Measurements from ENCODE around the gene MYO1B.

Gene MYO1B

DNA sequence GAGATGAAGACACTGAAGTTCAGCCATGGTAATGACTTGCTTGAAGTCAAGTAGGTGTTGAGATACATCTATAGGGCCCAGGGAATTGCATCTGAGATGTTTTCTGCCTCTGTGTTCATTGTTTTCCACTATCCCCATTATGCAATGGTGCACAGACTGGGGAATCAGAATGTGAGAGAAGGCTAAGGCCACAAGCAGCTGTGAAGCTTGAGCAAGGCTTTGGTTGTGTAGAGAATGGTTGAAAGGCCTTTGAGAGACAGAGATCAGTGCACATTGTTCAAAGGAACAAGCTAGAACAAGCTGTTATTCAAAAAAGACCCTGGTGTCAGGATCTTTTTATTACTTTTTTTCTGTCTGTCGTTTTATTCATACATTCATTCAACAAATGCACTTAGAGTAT lies 82.3 kb downstream of the MYO1B start:
- no peak for DNase-seq

DNA sequence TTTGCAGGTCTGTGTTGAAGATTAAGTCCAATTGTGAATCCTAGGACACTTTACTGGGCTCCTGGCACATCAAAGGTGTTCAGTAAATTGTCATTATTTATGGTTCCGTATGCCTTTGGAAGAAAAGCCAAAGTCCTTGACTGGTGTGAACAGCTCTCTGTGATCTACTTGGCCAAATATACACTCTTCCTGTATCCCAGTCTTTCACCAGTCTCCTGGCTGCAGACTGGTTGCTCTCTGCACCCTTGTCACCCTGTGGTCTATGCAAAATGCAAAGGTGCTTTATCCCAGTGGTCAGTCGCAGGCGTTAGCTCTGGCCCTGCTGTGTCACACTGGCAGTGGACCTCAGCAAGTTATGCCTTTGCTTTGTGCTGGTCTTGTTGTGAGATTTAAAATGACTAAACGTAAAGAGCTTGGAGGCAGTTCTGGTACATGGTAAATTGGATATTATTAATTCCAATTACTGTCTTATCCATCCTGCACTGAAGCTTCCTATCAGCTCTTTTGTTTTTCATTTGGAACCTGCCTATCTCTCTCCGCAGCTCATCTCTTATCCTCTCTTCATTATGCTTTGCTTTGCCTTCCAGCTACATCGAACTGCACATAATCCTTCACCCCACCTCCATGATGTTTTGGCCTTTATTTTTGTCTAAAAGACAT lies 83.1 kb downstream of the MYO1B start:
- DNase-seq = no peak

DNA sequence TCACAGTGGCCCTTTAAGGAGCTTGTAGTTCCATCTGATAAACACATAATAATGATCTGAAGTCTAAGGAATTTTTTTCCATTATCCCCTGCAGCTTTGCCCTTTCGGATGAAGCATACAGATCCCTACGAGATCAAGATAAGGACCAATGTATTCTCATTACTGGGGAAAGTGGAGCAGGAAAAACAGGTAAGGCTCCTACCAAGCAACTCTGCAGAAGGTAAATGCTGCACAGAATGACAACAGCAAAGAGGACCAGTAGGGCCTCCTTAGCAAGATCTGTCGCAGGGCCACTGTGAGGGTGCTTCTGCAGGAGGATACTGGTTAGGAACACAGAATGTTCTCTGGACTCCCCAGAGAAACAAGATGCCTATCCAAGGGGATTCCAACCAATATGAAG lies 84.6 kb downstream of the MYO1B start:
- no peak for DNase-seq

DNA sequence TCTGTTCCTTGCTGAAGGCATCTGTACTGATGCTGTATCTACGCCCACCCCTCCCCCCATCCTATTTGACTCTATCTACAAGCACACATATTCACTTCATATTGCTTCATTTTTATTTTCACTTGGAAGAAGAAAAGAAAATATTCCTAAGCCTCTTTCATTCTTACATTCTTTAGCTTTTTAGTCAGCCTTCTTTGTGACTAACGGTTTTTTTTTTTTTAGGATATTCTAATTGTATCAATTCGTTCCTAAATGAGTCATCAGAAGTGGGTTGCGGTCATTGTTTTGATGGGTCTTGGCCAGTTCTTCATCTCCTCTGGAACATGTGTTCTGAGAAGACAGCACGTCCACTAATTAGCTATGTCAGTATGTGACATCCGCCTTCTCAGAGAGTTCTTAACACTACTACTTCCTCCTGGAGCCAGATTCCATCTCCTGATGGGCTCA lies 88.7 kb downstream of the MYO1B start:
- DNase-seq = no peak

DNA sequence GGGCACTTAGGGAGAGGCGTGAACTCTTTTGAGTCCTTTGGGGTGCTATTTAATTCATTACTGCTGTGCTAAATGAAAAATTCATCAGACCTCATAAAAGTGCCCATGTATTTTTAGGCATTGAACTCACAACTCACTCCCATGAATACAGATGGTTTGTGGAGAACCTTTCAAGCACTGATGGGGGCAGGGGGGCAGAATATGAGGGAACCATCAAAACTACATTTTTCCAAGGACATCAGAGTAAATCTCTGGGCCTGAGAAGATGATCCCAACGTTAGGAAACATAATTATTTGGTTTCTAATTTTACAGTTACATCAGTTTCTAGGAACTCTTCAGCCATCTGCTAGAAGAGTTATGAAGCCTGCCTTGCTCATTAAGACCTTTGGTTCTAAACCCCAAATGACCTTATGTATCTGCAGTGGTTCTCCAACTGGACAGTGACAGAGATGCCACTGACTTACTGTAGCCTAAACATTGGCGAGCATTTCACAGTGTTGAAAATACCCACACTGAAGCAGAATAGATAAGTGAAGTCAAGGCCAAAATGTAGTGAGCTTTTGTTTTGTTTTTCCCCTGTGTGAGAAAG lies 90.8 kb downstream of the MYO1B start:
- DNase-seq = no peak

DNA sequence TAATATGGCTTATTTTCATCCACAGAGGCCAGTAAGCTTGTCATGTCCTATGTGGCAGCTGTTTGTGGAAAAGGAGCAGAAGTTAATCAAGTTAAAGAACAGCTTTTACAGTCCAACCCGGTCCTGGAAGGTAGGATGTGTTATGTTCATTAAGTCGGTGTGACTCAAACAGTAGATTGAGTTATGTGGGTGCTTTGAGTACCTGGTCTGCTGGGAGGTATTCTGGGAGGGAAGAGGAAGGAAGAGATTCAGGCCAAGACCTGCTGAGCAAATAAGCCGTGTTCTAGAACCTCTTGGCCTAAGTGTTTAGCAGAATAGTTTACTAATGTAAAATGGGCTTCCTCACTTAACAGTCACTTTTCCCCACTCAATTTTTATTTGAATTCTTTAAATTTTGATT lies 96.2 kb downstream of the MYO1B start:
- no peak for DNase-seq

DNA sequence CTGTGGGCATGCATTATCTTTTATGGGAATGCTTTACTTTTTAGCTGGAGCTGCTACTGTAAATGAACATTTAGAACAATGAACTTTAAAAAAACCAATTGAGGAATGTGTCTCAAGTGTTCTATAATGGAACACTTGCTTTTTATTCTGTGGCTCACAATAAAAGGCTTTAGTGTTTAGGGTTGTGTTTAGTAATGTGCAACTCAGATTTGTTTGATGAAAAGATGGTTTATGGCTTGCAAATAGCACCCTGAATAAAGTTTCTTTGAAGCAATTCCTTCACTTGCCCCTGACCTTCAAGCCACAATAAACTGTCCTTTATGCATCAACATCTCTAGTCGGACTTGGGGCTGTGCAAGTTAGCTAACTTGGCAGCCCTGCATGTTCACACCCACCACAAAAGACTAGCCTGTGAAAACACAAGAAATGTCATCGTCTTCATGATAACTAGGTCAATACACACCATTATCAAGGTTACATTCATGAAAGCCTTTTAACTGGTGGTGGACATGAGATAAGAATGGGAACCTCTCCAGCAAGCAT lies 98.7 kb downstream of the MYO1B start:
- no peak for DNase-seq

DNA sequence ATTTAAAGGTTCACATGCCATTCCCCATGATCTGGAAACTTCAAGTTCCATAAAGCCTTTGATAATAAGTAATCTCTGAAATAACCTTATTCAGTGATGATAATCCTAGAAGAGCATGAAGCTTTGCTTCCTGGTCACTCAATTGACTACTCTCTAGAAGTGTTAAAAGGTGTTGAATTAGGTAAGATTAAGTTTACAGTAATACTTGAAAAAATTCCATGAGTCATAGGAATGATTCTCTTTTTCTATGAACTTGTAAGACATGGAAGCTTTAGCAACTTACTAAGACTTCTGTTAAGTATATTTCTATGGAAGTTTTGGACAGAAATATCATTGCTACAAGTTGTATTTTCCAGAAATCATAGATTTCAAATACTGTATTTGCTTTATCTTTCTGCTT lies 100.6 kb downstream of the MYO1B start:
- DNase-seq = no peak

DNA sequence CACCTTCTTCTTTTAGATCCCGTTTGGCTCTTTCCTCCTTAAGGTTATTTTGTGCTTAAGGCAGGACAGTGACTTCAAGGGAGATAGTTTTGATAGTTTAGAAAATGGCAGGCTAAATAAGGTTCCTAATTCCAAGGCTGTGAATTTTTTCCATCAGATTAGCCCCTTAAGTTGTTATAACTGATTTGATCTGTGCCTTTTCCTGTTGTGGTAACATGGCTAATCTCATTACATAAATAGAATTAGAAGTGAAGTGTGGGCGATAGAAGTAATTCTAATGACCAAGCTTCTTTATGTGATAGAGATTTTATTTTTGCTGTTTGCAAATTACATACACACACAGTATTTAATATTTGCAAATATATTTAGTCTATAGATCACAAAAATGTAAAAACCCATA lies 102.0 kb downstream of the MYO1B start:
- DNase-seq = no peak

DNA sequence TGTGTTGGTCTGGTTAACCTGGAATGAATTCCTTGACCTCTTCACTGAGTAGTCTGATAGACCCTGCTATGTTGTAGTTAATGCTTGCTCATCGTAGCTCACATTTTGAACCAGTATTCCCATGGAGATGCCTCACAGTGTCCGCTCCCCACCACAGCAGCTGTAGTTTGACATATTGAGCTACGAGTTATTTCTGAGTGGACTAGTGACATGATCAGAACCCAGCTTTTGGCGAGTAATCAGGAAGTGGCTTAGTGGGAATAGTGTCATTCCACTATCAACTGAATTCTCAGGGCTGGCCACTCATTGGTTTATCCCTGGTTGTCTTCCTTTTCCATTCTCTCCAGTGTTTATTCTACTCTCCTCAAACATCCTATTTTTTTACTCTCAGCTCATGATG lies 102.7 kb downstream of the MYO1B start:
- DNase-seq = no peak

DNA sequence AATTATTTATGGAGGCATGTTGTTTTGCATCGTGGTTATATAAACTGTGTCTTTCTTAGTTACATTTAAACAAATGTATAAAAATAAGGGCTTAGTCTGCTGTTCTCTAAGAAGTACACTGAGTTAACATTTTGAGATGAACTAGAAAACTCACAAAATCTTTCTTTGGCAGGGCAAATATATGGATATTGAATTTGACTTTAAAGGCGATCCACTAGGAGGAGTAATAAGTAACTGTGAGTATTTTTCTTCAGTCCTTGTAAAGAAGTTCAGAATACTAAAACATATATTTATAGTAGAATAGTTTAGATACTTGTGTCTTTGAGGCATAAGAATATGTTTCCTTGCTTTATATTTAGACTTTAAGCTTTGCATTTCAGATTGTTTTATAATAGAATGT lies 104.8 kb downstream of the MYO1B start:
- DNase-seq = no peak

DNA sequence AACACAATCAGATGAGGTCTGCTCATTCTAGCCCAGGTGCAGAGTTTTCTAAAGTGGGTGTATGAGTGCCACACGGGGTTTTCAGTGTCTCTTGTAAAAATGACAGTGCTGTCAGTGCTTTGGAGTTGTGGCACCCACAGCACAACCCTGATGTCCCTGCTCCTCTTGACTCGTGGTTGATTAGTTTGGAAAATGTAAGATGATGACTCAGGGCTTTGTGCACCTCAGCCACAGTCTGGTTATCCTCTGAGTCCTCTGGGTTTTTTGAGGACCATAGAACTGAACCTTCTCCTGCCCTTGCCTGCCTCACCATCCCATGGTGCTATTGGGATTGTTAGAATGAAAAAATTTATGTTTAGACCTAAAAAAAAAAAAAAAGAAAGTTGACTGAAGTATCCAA lies 105.6 kb downstream of the MYO1B start:
- no peak for DNase-seq

DNA sequence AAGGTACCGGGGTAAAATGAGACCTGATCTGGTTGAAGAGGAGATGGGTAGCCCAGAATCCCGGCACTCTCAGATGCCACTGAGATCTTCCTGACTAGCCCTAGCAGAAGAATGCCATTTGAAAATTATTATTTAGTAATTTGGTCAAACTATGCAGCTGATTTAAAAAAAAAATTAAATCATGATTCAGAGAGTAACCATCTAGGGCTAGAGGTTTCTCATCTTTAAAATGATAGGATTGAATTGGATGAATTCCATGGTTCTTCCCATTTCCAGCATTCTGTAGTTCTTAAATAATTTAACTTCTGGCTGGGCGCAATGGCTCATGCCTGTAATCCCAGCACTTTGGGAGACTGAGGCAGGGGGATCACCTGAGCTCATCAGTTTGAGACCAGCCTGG lies 106.1 kb downstream of the MYO1B start:
- no peak for DNase-seq

DNA sequence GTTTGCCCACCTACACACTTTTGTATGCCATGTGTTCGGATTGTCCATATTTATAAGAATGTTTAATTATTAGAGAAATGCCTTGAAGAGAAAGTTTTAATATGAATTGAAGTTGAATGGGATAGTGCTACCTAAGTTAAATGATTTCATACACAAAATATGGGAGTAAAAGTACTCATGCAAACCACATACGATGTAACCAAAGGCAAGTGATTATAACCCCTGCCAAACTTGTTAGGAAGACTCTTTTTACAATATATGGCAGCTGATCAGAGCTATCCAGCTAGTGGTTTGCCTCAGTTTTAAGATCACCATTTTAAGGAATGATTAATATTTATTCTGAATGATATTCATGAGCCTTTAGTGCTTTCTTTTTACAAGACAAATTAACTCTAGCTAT lies 106.7 kb downstream of the MYO1B start:
- DNase-seq = no peak

DNA sequence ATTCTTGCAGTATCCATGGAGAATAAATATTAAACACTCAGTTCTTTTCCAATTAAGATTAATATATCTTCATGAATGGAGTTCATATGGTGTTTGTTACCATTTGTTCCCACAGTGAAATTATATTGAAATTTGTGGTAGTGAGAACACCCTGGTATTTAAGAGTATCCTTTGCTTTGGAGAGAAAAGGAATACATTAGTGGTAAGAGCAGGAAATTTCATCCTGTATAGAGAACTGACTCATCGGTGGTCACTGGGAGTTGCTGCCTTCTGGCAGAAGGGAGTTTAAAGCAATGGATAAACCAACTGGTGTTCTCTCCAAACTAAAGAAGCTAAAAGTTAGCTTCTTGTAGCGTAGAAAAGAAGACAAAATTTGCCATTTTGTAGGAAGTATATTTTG lies 107.3 kb downstream of the MYO1B start:
- DNase-seq = no peak

DNA sequence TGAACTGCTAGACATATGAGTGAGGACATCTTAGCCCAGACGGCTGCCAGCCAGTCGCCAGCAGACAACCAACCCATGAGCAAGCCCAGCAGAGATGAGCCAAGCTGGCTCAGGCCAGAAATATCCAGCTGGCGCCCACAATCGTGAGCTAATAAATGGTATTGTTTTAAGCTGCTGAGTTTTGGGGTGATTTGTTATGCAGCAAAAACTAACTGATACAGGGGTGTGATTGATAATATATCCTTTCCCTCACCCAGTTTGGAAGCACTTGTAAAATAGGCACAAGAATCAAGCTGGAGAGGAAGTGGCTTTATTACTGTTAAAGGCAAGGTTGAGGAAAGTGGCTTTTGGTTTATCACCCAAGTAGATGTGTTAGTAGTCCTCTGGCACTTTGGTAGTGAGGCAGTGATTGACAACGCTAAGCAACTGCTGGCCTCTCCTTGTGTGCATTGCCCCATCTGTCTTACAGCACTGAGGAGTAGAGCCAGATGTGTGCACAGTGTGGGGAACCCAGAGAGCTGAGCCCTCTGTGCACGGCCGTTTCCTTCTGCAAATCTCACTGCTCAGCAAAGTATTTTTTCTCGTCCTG lies 110.1 kb downstream of the MYO1B start:
- DNase-seq = no peak

DNA sequence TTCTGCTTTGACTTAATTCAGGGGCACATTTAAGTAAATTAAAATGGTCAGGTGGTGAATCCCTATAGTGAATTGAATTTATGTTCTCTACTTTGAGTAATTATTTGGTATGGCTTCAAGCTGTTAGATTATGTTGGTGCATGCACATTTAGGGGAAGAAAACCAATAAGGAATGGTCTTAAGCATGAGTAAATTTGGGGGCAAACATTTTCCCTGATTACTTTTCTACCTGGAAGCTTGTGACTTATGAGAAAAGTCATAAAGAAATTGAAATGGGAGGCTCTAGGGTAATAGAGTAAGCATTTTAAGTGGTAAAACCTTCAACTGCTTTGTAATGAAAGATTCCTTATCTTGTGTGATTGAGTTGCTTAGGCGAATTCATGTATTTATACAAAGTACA lies 112.5 kb downstream of the MYO1B start:
- no peak for DNase-seq

DNA sequence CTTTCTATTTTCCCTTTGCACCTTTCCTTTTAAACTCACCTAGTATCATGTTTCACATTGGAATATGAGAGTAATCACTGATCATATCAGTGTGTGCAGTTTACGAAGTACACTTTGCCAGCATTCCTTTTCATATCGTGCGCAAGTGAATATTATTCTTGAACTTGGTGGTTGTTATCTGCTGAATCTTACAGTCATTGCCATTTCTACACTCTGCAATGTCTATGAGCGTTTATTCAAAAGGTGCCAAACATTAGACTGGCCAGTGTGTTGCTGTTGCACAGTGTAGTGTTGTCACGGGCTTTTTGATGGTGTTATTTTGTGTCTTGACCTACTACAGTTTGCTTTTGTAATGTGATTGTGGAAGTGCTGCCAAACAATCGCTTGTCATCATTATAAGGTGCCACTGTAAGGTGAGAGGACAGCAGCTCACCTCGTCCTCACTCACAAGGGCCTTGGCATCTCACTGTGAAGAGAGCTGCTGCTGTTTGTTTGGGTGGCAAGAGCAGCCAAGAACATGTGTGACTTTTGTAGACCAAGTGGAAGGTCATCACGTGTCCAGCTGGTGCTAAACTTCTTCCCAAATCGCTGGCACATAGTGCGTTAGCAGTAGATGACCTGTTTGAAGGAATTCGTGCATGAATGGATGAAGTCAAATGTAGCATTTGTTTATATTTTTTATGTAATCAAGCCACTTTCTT lies 113.3 kb downstream of the MYO1B start:
- DNase-seq = no peak

DNA sequence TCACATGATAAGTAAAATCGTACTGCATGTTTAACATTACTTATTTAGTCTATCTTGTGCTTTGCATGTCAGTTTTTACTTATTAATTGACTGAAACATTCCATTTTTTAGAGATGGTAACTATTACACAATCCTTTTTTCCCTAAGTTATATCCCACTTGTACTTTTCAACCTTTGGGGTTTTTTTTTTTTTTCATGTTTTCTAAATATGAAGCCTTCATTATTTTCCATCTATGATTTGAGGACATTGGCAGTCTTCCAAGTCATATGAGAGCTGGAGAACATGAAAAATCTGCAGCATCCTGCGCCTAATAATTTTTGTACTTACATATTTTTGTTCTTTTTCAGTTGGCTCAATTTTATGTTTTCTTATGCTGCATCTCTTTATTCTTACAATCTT lies 113.9 kb downstream of the MYO1B start:
- DNase-seq = no peak

DNA sequence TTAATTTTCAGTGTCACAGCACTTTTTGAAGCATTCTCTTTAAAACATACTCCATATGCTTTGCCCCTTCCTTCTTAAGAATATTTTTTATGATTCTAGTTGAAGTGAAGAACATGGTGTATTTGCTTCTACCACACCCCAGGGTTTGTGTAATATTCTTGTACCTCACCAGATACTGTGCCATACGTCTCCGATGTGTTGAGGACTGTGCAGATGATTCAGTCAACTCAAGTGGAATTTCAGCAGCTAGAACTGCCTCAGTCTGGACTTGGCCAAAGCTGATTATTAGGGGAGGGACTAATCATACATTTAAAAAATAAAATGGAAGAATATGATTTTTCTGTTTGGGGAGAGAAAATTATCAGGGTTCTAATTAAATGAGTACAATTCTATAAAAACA lies 115.7 kb downstream of the MYO1B start:
- DNase-seq = no peak

DNA sequence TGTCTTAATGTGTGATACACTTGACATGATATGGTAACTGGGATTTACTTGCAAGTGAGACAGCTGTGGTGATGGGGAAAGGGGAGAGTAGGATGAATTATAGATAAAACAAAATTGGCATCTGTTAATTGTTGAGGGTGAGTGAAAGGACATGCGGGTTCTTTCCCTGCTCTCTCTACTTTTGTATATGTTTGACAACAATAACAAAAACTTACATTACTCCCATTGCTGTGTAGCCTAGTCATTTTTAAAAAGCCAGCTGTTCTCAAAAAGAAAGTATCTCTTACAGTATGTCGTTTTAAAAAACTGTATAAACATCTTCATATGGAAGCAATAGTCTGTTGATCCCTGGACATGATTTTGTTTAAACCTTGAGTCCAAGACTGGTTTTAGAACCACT lies 117.6 kb downstream of the MYO1B start:
- DNase-seq = no peak

DNA sequence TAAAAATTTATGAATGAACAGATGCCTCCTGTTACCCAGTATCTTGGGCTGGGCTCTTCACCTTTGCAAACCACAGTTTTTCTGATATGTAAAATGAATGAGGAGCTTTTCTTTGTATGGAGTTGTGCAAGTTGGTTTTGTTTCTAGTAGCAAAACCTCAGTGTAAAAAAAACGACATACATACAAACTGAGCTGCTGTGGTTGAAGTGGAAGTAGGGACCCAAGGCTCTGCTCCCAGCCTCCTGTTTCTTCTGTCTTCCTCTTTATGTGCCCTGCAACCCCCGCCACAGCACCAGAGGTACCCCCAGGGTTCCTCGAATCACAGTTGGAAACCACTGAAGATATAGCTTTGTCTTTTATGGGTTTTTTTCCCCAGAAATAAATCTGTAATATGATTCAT lies 118.1 kb downstream of the MYO1B start:
- no peak for DNase-seq

DNA sequence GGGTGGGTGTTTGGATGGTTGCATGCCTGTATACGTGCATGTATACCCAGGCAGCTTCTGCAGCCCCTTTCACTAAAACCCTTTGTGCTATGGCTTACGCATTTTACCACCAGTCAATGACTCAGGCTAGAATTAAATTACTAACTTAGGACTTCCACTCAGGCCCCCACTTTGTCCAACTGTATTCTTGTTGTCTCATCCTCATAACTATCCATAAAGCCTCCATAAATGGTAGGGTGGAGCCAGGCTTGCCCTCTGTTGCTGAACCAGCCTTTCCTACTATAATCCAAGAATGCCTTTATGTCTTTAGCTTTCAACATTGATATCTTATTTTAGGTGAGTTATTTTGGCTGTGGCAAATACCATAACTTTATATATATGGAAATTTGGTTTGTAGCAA lies 119.9 kb downstream of the MYO1B start:
- no peak for DNase-seq

DNA sequence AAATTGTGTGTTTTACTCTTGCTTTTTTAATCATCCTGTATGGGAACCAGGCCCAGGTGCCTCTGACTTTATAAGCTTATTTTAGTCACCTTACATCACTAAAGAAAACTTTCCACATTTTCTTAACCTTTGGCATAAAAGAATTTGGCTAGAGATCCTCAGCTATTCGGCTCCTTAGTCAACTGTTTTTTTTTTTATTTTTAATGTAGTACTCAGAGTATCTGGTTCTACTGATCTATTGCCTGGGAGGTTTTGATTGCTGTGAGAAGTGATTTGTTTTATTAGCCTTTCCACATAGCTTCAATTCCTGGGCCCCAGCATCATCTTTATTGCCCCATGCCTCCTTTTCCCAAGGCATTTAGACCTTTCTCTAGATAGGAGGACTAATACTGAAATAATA lies 121.0 kb downstream of the MYO1B start:
- DNase-seq = no peak

Measured in NCI-H2081 (cell line).